Ureter (tissue), 1 donor: ENCODE results near the gene TMEM42. TPM values are rescaled to one million over a fixed set of nuclear protein-coding genes. Genes with fewer than 3 reads are reported as not detected.

ENCODE experiments used
- DNase-seq: peaks from one replicate; pipeline ENCODE4 v3.0.0-alpha.2; 2020; ENCODE audit warnings: low spot score
- total RNA-seq: library from RNA; stranded (reverse); gene quantifications from one replicate; pipeline ENCODE4 v1.2.4, GENCODE V29; 2023
- donor health status: DM: yes; HTN: yes; CAD: no.

The TMEM42 gene
- total RNA-seq, 1 donor from 2014 or later, result 13.1 TPM

DNA sequence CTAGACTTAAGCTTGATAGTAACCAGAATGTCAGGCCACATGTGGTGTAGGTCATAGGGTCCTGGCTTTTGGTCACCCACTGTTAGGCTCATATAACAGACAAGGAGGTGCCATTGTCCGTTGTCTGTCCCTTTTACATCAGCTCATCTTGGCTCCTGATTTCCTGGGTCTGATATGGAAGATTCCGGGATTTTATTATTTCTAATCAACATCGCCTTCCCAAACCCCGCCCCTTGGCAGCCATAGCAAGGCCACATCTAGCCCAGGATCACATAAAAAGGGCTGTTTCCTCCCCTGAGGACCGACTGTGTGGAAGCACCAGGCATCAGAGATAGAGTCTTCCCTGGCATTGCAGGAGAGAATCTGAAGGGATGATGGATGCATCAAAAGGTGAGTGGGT is 12.6 kb downstream of the TMEM42 start, which contains the start of gene TGM4:
TGM4 (plus strand) TSS at position 301 of the 400 bp plus-strand sequence; CDS start at position 372, 71 bp downstream.
- no peak for DNase-seq

- DNase-seq, result no peak
Measured at GRCh38 chr3:44875596-44875995, 13.9 kb downstream of the TMEM42 start.

DNA sequence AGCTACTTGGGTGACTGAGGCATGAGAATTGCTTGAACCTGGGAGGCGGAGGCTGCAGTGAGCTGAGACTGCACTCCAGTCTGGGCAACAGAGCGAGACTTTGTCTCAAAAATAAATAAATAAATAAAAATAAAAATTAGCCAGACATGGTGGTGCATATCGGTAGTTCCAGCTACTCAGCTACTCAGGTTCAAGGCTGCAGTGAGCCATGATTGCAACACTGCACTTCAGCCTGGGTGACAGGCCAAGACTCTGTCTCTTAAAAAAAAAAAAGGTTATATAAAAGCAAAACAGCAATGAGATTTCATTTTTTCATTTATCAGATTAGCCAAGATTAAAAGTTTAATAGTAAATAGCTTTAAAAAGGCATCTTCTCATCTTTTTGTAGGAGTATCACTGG is 15.6 kb downstream of the TMEM42 start:
- DNase-seq, result no peak

- no peak for DNase-seq
Measured at GRCh38 chr3:44880284-44880683, 18.6 kb downstream of the TMEM42 start.

DNA sequence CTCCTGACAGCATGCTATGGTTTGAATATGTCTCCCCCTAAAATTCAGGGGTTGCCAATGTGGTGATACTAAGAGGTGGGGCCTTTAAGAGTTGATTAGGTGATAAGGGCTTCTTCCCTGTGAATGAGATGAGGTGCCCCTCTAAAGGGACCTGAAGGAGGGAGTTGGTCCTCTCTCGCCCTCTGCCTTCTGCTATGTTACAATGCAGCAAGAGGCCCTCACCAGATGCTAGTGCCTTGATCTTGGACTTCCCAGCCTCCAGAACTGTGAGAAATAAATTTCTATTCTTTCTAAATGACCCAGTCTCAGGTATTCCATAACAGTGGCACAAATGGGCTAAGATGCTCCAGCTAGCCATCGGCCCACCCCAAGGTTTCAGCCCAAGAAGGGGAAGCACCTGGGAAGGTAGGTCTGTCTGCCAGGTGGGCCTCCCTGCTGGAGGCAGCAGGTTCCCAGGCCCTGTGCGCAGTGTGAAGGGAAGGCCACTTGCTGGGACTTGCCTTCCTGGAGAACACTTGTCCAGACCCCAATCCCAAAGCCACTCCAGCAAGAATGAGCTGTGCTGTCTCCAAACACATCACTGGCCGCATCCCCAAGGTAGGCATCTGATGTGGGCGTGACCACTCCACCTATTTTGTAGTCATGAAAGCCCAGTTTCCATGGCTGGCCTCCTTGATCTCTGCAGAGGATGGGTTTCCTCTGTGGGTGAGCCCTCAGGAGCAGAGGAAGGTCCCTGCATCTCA is 21.7 kb downstream of the TMEM42 start:
- DNase-seq, result no peak

DNA sequence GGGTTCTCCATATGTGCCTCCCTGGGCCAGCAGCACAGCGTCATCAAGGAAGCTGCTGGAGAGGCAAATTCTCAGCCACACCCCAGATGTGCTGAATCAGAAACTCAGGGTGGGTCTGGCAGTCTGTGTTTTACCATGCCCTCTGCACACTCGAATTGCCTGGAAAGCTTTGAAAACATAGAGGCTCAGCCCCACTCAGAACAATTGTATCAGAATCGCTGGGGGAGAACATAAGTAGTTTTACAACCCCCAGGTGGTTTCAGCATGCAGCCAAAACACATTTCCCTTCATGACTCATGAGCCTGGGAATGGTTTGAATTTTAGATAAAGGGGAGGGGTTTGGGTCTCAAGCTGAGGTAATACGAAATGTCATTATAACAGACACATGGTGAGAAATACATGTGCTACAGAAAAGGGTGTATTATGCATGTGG is 22.3 kb downstream of the TMEM42 start:
- DNase-seq, result no peak

- no peak for DNase-seq
Measured at GRCh38 chr3:44885618-44886017, 23.9 kb downstream of the TMEM42 start.

GRCh38 chr3:44886561-44886960 is 24.8 kb downstream of the TMEM42 start:
- DNase-seq, result no peak

- no peak for DNase-seq
Measured at GRCh38 chr3:44887101-44887500, 25.4 kb downstream of the TMEM42 start.

DNA sequence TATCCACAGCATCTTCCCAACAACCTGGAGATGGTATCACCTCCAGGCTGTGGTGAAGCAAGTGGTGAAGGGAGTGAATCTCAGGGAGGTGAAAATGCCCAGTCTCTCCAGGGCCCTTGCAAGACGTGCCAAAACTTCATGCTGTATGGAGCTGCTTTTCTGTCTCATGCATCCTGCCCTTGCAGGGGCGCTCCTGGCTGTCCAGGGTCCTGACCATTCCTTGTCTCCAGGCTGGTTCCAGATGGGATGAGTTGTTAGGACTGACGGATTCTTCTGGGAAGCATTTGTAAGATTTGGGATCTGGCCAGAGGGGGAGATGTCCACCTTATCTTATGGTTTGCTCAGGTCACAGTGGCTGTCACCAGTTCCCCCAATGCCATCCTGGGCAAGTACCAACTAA is 28.5 kb downstream of the TMEM42 start:
- no peak for DNase-seq

GRCh38 chr3:44890852-44891251 is 29.1 kb downstream of the TMEM42 start:
- no peak for DNase-seq

GRCh38 chr3:44892689-44893088 is 31.0 kb downstream of the TMEM42 start:
- no peak for DNase-seq

DNA sequence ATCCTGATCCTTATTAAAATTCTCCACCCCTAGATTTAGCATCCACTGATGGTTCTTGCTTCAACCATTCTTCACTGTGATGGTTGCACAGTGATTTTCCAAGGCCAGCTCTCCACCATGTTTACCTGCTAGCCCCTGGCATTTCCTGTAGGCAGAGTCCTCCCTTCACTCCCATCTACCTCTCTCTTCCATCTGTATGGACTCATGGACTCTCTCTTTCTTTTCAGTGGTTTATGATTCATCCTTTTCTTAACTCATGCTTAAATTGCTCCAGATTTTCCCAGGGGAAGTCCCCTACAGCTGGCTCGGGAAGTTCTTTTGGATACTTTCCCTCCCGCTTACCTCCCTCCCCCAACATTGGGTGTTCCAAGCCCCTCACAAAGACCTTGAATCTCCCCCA is 31.4 kb downstream of the TMEM42 start:
- no peak for DNase-seq

DNA sequence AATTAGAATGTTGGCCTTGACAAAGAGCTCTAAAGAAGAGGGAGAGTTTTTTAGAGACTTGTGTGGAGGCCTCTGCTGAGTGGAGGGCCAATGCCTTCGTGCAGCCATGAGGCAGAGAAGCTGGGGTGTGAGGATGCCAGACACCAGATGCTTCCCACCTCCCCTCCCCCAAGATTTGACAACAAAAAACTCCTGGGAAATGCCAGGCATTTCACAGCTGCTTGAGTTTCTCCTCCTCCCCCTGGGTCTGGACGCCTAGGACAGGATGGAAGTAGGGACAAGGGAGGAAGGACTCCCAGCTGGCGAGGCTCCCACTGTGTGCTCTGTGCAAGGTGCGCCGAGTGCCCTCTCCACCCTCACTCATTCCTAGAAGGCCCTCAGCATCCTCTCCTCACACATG is 32.8 kb downstream of the TMEM42 start:
- no peak for DNase-seq

DNA sequence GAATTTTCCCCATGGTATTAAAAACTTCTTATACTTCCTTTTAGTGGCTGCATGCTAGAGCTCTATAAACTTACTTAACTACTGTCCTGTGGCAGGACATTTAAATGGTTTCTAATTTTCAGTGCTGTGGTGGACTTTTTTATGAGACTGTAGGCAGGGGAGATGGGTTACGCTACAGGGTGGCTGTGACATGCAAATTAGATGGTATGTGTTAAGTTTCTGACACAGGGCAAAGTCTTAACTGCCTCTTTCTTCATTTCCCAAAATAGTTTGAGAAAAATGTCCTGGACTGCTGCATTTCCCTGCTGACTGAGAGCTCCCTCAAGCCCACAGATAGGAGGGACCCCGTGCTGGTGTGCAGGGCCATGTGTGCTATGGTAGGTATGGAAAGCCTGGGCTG is 34.7 kb downstream of the TMEM42 start:
- no peak for DNase-seq

DNA sequence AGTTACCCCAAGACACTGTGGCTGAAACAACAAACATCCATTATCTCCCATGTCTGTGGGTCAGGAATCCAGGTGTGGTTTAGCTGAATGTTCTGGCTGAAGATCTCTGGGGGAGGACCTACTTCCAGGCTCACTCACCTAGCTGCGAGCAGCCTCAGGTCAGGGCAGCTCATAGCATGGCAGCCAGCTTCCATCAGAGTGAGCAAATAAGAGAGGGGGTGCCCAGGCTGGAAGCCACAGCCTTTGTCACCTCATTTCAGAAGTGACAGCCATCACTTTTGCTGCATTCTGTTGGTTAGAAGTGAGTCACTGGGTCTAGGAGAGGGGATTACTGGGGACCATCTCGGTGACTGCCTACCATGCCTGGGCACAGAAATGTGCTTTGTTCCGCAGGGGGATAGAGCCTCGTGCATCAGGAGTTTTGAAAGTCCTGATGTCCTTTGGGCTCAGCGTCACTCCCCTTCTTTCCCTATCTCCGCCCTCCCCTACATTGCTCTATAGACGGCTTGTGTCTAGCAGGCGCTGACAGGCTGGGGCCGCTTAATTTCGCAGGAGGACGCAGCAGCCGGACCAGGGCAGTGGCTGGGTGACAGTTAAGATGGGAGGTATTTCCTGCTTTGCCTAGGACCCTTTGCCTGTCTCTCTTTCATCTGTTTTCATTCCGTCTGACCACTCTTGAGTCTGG is 38.1 kb downstream of the TMEM42 start:
- no peak for DNase-seq

DNA sequence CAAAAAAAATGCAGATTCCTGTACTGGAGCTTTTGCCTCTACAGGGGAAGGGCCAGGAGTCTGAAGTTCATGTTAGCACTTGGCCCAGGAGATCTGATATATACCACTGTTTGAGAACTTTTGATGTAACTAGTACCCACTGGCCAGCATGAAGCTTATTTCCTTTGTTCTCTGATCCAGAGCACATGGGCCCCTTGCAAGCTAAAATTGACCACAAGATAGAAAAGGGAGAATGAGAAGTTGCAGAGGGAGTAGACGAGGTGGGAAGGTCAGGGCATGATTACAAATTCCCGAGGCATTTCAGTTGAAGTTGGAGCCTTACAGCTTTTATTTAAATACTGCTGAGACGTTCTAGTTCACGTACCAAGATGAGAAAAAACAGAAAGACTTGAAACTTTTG is 40.9 kb downstream of the TMEM42 start:
- DNase-seq, result no peak

GRCh38 chr3:44903314-44903713 is 41.6 kb downstream of the TMEM42 start:
- DNase-seq, result no peak

DNA sequence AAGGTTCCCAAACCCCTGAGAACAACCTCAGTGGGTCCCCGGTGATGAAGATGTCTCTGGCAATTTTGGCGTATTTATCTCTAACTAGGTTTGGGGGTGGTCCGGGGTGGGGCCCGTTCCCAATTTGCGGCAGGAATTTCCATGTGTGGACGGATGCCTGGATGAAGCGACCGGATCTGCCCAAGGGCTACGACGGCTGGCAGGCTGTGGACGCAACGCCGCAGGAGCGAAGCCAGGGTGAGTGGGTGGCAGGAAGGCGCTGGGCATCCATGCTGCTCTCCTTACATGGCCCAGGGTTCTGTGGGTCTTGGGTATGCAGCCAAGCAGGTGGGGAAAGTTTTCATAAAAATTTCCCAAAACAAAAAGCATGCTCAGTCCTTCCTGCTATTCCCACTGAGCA is 42.0 kb downstream of the TMEM42 start:
- DNase-seq, result no peak

DNA sequence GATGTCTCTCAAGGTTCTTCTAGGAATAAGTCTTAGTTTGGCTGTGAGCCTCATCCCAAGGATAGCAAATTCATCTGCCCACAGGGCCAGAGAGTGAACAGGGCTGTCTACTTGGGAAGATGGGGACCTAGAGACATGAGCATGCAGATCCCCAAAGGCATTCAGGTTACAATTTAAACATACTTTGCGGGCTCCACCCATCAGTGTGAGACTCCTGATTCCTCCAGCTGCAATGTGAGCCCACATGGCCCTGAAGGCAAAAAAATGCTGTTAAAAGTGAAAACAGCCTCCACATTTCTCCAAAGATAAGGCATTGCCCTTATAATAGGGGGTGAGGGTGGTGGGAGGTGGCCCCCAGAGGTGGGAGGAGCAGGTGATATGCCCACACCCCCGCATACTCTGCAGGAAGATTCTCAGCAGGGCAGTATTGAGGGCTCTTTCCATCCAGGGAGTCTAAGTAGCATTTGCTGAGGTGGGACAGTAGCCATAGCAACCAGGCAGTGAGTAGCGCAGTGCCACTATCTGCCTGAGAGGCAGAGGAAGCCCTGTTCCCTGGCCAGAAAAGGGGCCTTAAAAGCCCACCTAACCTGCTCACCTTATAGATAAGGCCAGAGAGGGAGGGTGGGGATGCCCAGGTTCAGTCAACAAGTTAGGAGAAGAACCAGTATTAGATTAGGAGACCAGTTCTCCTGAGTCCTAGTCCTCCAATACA is 43.9 kb downstream of the TMEM42 start:
- DNase-seq, result no peak

GRCh38 chr3:44906997-44907396 is 45.3 kb downstream of the TMEM42 start:
- no peak for DNase-seq

GRCh38 chr3:44907612-44908011 is 45.9 kb downstream of the TMEM42 start:
- no peak for DNase-seq

DNA sequence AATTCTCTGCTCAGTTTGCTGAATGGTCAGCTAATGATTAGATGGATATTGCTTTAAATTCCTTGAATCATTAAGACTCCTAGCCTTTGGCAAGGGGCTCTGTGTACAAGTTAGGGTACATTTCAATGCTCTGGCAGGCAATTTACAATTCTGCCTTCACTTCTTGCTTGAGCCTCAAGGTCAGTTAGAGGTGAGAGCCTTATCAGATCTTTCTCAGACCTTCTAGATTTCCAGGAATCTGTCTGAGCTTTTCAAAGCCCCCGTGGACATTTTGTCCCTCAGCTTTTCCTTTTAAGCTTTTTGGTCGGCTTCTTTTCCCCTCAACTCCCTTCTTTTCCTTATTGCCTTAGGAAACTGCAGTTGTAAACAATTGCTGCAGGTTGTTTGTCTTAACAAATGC is 47.4 kb downstream of the TMEM42 start:
- DNase-seq, result no peak
